Hematopoietic multipotent progenitor cell treated with erythropoietin and hydrocortisone succinate and interleukin-3 and kit ligand, for 17 days (in vitro differentiated cells): ENCODE data around the gene CFAP97D2.
"Not testable (repeated sequence)": the region's sequence is repeated elsewhere in the genome, so short reads cannot be mapped to it uniquely, and the experiment has no call there.

Source experiments
- DNase-seq: peaks from one replicate; pipeline ENCODE4 v3.0.0-alpha.2; 2015; ENCODE audit warnings: low spot score

CFAP97D2 gene

GRCh38 chr13:114179087-114179658 lies at the start of gene CFAP97D2:
CFAP97D2 (plus strand) TSS chr13:114179257; CDS start chr13:114179331, 74 bp downstream.
- DNase-seq, result no peak

GRCh38 chr13:114129649-114130062 lies 49.4 kb upstream of the CFAP97D2 start:
- no peak for DNase-seq

GRCh38 chr13:114130131-114130836 lies 48.8 kb upstream of the CFAP97D2 start:
- no peak for DNase-seq

- DNase-seq, result no peak
Measured at GRCh38 chr13:114130837-114131582, 48.0 kb upstream of the CFAP97D2 start.

- DNase-seq, result no peak
Measured at GRCh38 chr13:114131583-114132418, 47.3 kb upstream of the CFAP97D2 start.

GRCh38 chr13:114132419-114133121 lies 46.5 kb upstream of the CFAP97D2 start, which contains the start of gene RASA3:
RASA3 (minus strand) TSS chr13:114132623; CDS start chr13:114132489, 134 bp downstream.
- peak; percentile 52 for DNase-seq

GRCh38 chr13:114133126-114133525 lies 45.9 kb upstream of the CFAP97D2 start:
- not testable (repeated sequence) for DNase-seq

- not testable (repeated sequence) for DNase-seq
Measured at GRCh38 chr13:114133552-114133951, 45.5 kb upstream of the CFAP97D2 start.

GRCh38 chr13:114134111-114134943 lies 44.7 kb upstream of the CFAP97D2 start:
- DNase-seq, result no peak

GRCh38 chr13:114134944-114135610 lies 44.0 kb upstream of the CFAP97D2 start:
- DNase-seq, result no peak

- no peak for DNase-seq
Measured at GRCh38 chr13:114135731-114136171, 43.3 kb upstream of the CFAP97D2 start.

- DNase-seq, result no peak
Measured at GRCh38 chr13:114136576-114136975, 42.5 kb upstream of the CFAP97D2 start.

GRCh38 chr13:114140131-114140905 lies 38.7 kb upstream of the CFAP97D2 start:
- peak; percentile 67 for DNase-seq

GRCh38 chr13:114140906-114141250 lies 38.2 kb upstream of the CFAP97D2 start:
- DNase-seq, result no peak

GRCh38 chr13:114141261-114141996 lies 37.6 kb upstream of the CFAP97D2 start:
- no peak for DNase-seq

- DNase-seq, result no peak
Measured at GRCh38 chr13:114142137-114142550, 36.9 kb upstream of the CFAP97D2 start.

- DNase-seq, result peak; percentile 79
Measured at GRCh38 chr13:114142640-114143490, 36.2 kb upstream of the CFAP97D2 start.
